MCF 10A (cell line): ENCODE measurements around the gene BCL11A. TPM values are rescaled to one million over a fixed set of nuclear protein-coding genes. Genes with fewer than 3 reads are reported as not detected.

Experiments
- BruUV-seq: library from RNA; stranded (reverse); fragments of 400-500 nt; replicated peaks from 2 replicates; lab custom pipeline; 2021; lab: Mats Ljungman, UMichigan
- CTCF ChIA-PET: fragments of 300-600 bp; sonication (Branson Sonifier 250); formaldehyde crosslinking; extraction: SDS; loops from one replicate; lab custom pipeline; 2021; ENCODE audit warnings: antibody characterized with exemption, inconsistent platforms; lab: Yijun Ruan, JAX
- POLR2A ChIA-PET: fragments of 300-600, 350-650 bp; sonication (Branson Sonifier 250); formaldehyde crosslinking; extraction: SDS; loops from one replicate; lab custom pipeline; 2020; ENCODE audit warnings: antibody characterized with exemption, inconsistent platforms; lab: Yijun Ruan, JAX
- DNase-seq: peaks from one replicate; pipeline ENCODE4 v3.0.0-alpha.2; 2018; ENCODE audit not compliant: unreplicated experiment
- H3K27ac Mint-ChIP-seq: one replicate; pipeline ENCODE4 v1.8.0; 2022; ENCODE audit warnings: mild to moderate bottlenecking, low read depth, mixed read lengths; ENCODE audit not compliant: unreplicated experiment
- H3K27me3 Mint-ChIP-seq: one replicate; pipeline ENCODE4 v1.8.0; 2022; ENCODE audit warnings: mixed read lengths; ENCODE audit not compliant: insufficient read depth, unreplicated experiment
- H3K36me3 Mint-ChIP-seq: one replicate; pipeline ENCODE4 v1.8.0; 2022; ENCODE audit warnings: mild to moderate bottlenecking, moderate library complexity, mixed read lengths; ENCODE audit not compliant: insufficient read depth, unreplicated experiment
- H3K4me1 Mint-ChIP-seq: one replicate; pipeline ENCODE4 v1.8.0; 2022; ENCODE audit warnings: mixed read lengths; ENCODE audit not compliant: insufficient read depth, unreplicated experiment
- H3K4me3 Mint-ChIP-seq: one replicate; pipeline ENCODE4 v1.8.0; 2022; ENCODE audit warnings: mild to moderate bottlenecking, moderate library complexity, mixed read lengths; ENCODE audit not compliant: unreplicated experiment
- H3K9me3 Mint-ChIP-seq: one replicate; pipeline ENCODE4 v1.8.0; 2022; ENCODE audit warnings: mixed read lengths; ENCODE audit not compliant: unreplicated experiment
- CTCF ChIP-seq: fragments of 200-600 bp; IDR thresholded peaks from one replicate; pipeline ENCODE4 v1.8.0; 2022; ENCODE audit warnings: antibody characterized with exemption, mild to moderate bottlenecking; ENCODE audit not compliant: unreplicated experiment
- intact Hi-C: fragments of 100-400 bp; cut with micrococcal nuclease; formaldehyde crosslinking; loops from 2 replicates; pipeline ENCODE4 v1.14.1; 2022
- total RNA-seq: library from RNA; stranded (reverse); gene quantifications from 2 replicates; pipeline ENCODE4 v1.2.3, GENCODE V29; 2022

The BCL11A gene
- total RNA-seq, 1 experiment from 2014 or later, result 5.3 TPM

GRCh38 chr2:60407398-60407797, 146.1 kb downstream of the BCL11A start:
- TF ChIP-seq CTCF, result no peak
- BruUV-seq, result no TSS peak
- Mint-ChIP-seq H3K4me3 (no peak overlapping the region), H3K27ac (no peak overlapping the region), H3K27me3 (peaks cover 11% of the 10 kb centered on the region), H3K4me1 (peaks cover 13% of the 10 kb centered on the region), H3K36me3 (no peaks in the 10 kb centered on the region), H3K9me3 (no peaks in the 10 kb centered on the region)
- DNase-seq, result no peak
- intact Hi-C loops, result no loop called here
- ChIA-PET CTCF (no interaction called here), POLR2A (interaction anchor here (0.7 to 0.8 kb wide), 2 partner anchors 24 to 33 kb away, joined by 3 read pairs; no protein-coding TSS in a partner anchor)

- Mint-ChIP-seq H3K4me3 (no peak overlapping the region), H3K36me3 (no peaks in the 10 kb centered on the region), H3K4me1 (peaks cover 13% of the 10 kb centered on the region), H3K27ac (no peak overlapping the region), H3K9me3 (no peaks in the 10 kb centered on the region), H3K27me3 (peaks cover 11% of the 10 kb centered on the region)
- intact Hi-C loops, result no loop called here
- DNase-seq, result no peak
- ChIA-PET POLR2A (no interaction called here), CTCF (no interaction called here)
- no peak for TF ChIP-seq CTCF
- no TSS peak for BruUV-seq
Observed at GRCh38 chr2:60406192-60406591, 147.3 kb downstream of the BCL11A start.

GRCh38 chr2:60405271-60405919, 148.1 kb downstream of the BCL11A start:
- Mint-ChIP-seq H3K36me3 (no peaks in the 10 kb centered on the region), H3K4me3 (no peak overlapping the region), H3K27ac (no peak overlapping the region), H3K27me3 (peaks cover 11% of the 10 kb centered on the region), H3K4me1 (peaks cover 13% of the 10 kb centered on the region), H3K9me3 (no peaks in the 10 kb centered on the region)
- POLR2A ChIA-PET, result no interaction called here
- intact Hi-C loops, result no loop called here
- BruUV-seq, result no TSS peak
- CTCF ChIA-PET, result no interaction called here
- no peak for DNase-seq
- TF ChIP-seq CTCF, result no peak

Other genes starting within 250 kb of the BCL11A start
- 16.9 and 18.4 TPM in 2 replicates for gene PAPOLG, start 202.6 kb upstream of the BCL11A start, total RNA-seq